Measurements from ENCODE around the gene TTI1.

The TTI1 gene

GRCh38 chr20:37980876-37981275 is 52.4 kb downstream of the TTI1 start:
- Histone ChIP-seq H3K4me1 (ENCODE audit: control insufficient read depth in 1 of 2, insufficient read depth in 1 of 2, low read depth in 1 of 2, low read length in 1 of 2) (no peaks in the 10 kb centered on the region), H3K9me3 (no peaks in the 10 kb centered on the region), H3K4me3 (ENCODE audit: low read depth in 1 of 2, low read length in 1 of 2) (no peak overlapping the region), H3K27ac (no peak overlapping the region), H3K36me3 (peaks cover 26% of the 10 kb centered on the region), H3K27me3 (peaks cover 18% of the 10 kb centered on the region)
- no peak for TF ChIP-seq CTCF (IDR thresholded peaks at IDR 0.05)

DNA sequence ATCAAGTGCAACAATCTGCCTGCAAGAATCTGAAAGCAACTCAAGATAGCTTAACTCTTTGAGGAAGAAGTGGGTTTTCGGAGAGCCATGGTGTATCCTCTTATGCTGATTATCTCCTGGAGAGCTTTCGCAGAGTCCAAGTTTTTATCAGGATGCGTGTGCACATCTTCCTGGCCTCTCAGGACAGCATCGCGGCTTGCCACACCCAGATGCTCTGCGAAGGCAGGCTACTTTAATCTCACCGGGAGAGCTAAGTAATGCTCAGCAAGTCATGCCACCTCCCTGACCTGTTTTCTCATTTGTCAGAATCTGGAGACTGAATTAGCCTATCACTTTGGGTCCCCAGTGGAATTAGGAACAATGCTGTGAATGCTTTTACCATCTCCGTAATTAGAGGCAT is 52.9 kb downstream of the TTI1 start:
- peaks cover 18% of the 10 kb centered on the region for H3K27me3 ChIP-seq
- no peaks in the 10 kb centered on the region for H3K9me3 ChIP-seq
- H3K27ac ChIP-seq = no peak overlapping the region
- peaks cover 22% of the 10 kb centered on the region for H3K36me3 ChIP-seq
- no peak for TF ChIP-seq CTCF (IDR thresholded peaks at IDR 0.05)
- no peaks in the 10 kb centered on the region for H3K4me1 ChIP-seq (ENCODE audit: control insufficient read depth in 1 of 2, insufficient read depth in 1 of 2, low read depth in 1 of 2, low read length in 1 of 2)
- H3K4me3 ChIP-seq (ENCODE audit: low read depth in 1 of 2, low read length in 1 of 2) = no peak overlapping the region

DNA sequence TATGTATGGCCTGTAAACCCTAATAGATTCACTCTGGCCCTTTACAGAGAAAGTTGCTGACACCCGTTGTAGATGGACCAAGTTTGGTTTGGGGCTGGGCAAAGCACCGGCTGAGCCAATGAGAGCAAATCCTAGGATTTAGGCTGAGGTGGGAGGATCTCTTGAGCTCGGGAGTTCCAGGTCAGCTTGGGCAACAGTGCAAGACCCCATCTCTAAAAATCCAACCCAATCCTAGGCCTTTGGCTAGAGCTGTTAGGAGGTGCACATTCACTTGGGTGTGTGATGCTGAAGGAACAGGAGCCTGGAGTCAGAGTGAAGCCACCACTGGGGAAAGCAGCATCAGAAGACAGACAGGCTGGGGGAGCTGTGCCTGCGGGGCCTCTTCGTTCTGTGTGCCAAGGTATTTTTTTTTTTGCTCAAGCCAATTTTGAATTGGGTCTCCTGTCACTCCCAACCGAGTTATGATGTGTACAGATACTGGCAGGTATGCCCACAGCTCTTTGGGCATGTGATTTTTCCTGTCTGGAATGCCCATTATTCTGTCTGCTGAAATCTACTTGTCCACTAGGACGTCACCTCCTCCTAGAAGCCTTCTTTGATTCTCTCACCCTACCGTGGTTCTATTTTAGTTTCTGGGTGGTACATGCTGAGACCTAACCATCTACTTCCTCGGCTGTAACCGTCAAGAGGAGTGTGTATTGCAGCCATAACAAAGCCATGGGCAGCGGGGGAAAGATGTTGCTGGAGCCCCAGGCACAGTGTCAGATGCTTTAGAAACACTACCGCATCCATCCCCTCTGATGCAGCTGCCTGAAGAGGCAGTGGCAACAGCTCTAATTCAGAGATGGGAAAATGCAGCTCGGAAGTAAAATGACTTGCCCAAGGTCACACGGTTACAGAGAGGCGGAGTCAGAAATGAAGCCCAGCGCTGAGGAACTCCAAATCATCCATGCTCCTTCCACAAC is 54.0 kb downstream of the TTI1 start:
- no peaks in the 10 kb centered on the region for H3K4me1 ChIP-seq (ENCODE audit: control insufficient read depth in 1 of 2, insufficient read depth in 1 of 2, low read depth in 1 of 2, low read length in 1 of 2)
- no peaks in the 10 kb centered on the region for H3K9me3 ChIP-seq
- H3K36me3 ChIP-seq = peaks cover 22% of the 10 kb centered on the region
- no peak for TF ChIP-seq CTCF (IDR thresholded peaks at IDR 0.05)
- H3K4me3 ChIP-seq (ENCODE audit: low read depth in 1 of 2, low read length in 1 of 2) = no peak overlapping the region
- no peak overlapping the region for H3K27ac ChIP-seq
- H3K27me3 ChIP-seq = peaks cover 18% of the 10 kb centered on the region

- Histone ChIP-seq H3K4me3 (ENCODE audit: low read depth in 1 of 2, low read length in 1 of 2) (no peak overlapping the region), H3K27ac (no peak overlapping the region), H3K27me3 (peaks cover 18% of the 10 kb centered on the region), H3K36me3 (peaks cover 13% of the 10 kb centered on the region), H3K9me3 (no peaks in the 10 kb centered on the region), H3K4me1 (ENCODE audit: control insufficient read depth in 1 of 2, insufficient read depth in 1 of 2, low read depth in 1 of 2, low read length in 1 of 2) (no peaks in the 10 kb centered on the region)
- no peak for TF ChIP-seq CTCF (IDR thresholded peaks at IDR 0.05)
Observed at GRCh38 chr20:37977786-37978185, 55.5 kb downstream of the TTI1 start.

DNA sequence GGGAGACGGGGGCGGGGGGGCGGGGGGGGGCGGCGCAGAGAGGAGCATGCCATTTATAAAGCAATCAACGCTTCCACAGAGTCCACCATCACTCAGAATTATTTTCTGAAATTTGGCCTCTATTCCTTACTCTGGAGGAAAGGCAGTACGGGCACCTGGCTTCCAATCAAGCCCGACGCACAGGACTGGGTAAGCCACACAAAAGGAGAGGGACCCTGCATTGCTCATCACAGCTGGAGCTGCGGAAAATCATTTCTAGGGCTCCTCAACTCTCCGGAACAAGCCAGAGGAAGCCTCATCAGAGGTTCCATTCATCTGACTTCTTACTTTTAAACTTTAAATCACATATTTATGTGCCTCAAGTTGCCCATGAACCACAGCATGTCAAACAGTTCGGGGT is 55.9 kb downstream of the TTI1 start:
- no peak overlapping the region for H3K4me3 ChIP-seq (ENCODE audit: low read depth in 1 of 2, low read length in 1 of 2)
- no peak overlapping the region for H3K27ac ChIP-seq
- no peaks in the 10 kb centered on the region for H3K4me1 ChIP-seq (ENCODE audit: control insufficient read depth in 1 of 2, insufficient read depth in 1 of 2, low read depth in 1 of 2, low read length in 1 of 2)
- H3K9me3 ChIP-seq = no peaks in the 10 kb centered on the region
- TF ChIP-seq CTCF (IDR thresholded peaks at IDR 0.05) = no peak
- peaks cover 18% of the 10 kb centered on the region for H3K27me3 ChIP-seq
- peaks cover 9% of the 10 kb centered on the region for H3K36me3 ChIP-seq

Data from neutrophil (primary cell).